GM12891 (cell line): ENCODE measurements around the gene CHI3L2.

Source experiments
- DNase-seq: peaks from one replicate; pipeline ENCODE4 v3.0.0; 2011; ENCODE audit warnings: low spot score; ENCODE audit not compliant: insufficient read length
- FAIRE-seq: peaks from 2 replicates; lab custom pipeline; 2011; peaks lifted over from hg19 to GRCh38; lab: Jason Lieb, UNC
- PAX5 ChIP-seq: IDR thresholded peaks from 2 replicates; pipeline ENCODE4 v1.6.1; 2011; ENCODE audit warnings: low read length, moderate library complexity, mild to moderate bottlenecking; ENCODE audit not compliant: insufficient read depth, severe bottlenecking
- POLR2A ChIP-seq: IDR thresholded peaks from 2 replicates; pipeline ENCODE4 v1.6.1; 2011; ENCODE audit warnings: low read depth, low read length, control low read depth
- POLR2AphosphoS5 ChIP-seq: IDR thresholded peaks from 2 replicates; pipeline ENCODE4 v1.6.1; 2011; ENCODE audit warnings: low read depth, low read length, control low read depth
- POU2F2 ChIP-seq: IDR thresholded peaks from 2 replicates; pipeline ENCODE4 v1.6.1; 2011; ENCODE audit warnings: low read depth, mild to moderate bottlenecking, control low read depth, low read length, moderate library complexity
- SPI1 ChIP-seq: IDR thresholded peaks from 2 replicates; pipeline ENCODE4 v1.6.1; 2011; ENCODE audit warnings: low read depth, low read length, control low read depth
- TAF1 ChIP-seq: IDR thresholded peaks from 2 replicates; pipeline ENCODE4 v1.6.1; 2011; ENCODE audit warnings: low read depth, low read length, control low read depth

Gene CHI3L2

GRCh38 chr1:111192658-111193519 is 34.6 kb upstream of the CHI3L2 start:
- TF ChIP-seq TAF1 (no peak), POLR2A (no peak), POLR2AphosphoS5 (no peak), POU2F2 (no peak), PAX5 (no peak), SPI1 (peak; percentile 88)
- FAIRE-seq = peak; percentile 80
- no peak for DNase-seq

GRCh38 chr1:111193712-111194480 is 33.6 kb upstream of the CHI3L2 start:
- FAIRE-seq (no peak), DNase-seq (no peak)
- no peak for TF ChIP-seq PAX5
- TF ChIP-seq POLR2A = no peak
- no peak for TF ChIP-seq POU2F2
- TF ChIP-seq TAF1 = no peak
- TF ChIP-seq SPI1 = no peak
- no peak for TF ChIP-seq POLR2AphosphoS5

DNA sequence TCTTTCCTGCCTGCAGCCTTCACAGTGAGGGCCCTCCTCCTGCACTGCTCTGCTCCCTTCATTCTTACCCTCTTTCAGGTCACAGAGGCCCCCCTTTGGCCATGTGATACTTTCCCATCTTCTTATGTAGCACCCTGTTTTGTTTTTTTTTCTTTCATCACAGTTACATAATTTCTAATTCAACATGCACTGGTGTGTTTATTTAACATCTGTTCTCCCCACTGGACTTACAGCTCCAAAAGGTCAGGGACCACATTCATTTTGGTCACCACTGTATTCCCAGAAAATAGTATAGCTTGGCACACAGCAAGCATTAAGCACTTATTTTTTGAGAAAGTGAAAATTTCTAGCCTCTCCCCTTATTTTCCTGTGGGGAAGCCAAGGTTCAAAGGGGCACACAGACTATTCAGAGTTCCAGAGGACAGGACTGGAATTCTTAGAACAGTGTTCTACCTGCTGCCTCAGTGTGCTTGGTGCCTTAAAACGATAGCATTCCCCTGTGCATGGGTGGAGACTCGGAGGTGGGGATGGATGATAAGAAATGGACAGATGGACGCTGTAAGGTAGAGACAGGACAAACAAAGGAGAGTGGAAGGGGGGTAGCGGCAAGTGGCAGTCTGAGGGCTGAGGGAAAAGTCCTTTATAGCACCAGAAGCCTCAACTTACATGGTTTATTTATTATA is 32.4 kb upstream of the CHI3L2 start:
- no peak for DNase-seq
- FAIRE-seq = no peak
- TF ChIP-seq PAX5 = no peak
- TF ChIP-seq POLR2AphosphoS5 = no peak
- no peak for TF ChIP-seq POLR2A
- TF ChIP-seq TAF1 = no peak

DNA sequence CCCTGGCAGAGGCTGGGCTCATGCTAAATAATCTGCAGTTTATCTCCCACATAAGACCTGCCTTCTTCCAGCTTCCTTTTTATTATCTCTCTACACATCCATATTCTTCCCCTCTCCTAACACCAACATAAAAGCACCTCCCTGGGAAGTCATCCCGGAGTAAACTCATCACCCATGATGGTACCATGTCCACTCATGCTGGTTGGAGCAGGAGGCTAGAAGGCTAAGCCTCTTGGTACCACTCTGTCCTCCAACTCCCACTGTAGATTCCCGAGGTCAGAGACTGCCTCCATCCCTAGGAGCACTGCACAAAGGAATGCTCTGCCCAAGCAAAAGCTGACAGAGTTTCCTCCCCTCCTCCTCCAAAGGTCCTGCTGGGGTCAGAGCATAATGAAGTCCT is 31.3 kb upstream of the CHI3L2 start:
- DNase-seq = no peak
- TF ChIP-seq POU2F2 = no peak
- TF ChIP-seq PAX5 = no peak
- TF ChIP-seq TAF1 = no peak
- TF ChIP-seq SPI1 = no peak
- FAIRE-seq = no peak

GRCh38 chr1:111197598-111198284 is 29.8 kb upstream of the CHI3L2 start:
- DNase-seq (no peak), FAIRE-seq (peak; percentile 60)
- TF ChIP-seq SPI1 (no peak), TAF1 (no peak), PAX5 (no peak), POLR2AphosphoS5 (no peak), POLR2A (no peak), POU2F2 (no peak)

GRCh38 chr1:111198836-111199235 is 28.7 kb upstream of the CHI3L2 start:
- TF ChIP-seq POU2F2 (no peak), PAX5 (no peak), TAF1 (no peak), POLR2AphosphoS5 (no peak), POLR2A (no peak), SPI1 (no peak)
- no peak for DNase-seq
- FAIRE-seq = no peak

DNA sequence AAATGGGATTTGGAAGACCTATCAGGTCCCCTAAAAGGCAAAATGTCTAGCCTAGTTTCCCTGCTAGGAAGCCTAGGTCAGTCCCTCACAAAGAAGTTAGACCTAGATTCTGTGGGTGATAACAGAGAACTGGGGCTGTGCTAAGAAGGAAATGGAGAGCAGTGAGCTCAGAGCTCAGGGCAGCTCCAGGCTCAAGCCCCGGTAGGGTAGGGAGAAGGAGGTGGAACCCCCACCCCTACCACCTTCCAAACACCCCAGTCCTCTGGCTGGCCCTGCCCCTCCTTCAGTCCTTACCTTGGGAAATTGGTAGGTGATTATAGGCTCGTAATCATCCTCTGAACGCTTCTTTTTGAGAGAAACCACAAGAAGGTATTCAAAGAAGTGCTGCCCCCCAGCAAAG is 28.2 kb upstream of the CHI3L2 start:
- no peak for FAIRE-seq
- no peak for DNase-seq
- no peak for TF ChIP-seq SPI1
- no peak for TF ChIP-seq POU2F2
- TF ChIP-seq POLR2AphosphoS5 = no peak
- TF ChIP-seq PAX5 = no peak
- TF ChIP-seq POLR2A = no peak
- TF ChIP-seq TAF1 = no peak

- no peak for TF ChIP-seq TAF1
- TF ChIP-seq POLR2AphosphoS5 = no peak
- no peak for TF ChIP-seq POU2F2
- TF ChIP-seq SPI1 = no peak
- no peak for TF ChIP-seq POLR2A
- no peak for TF ChIP-seq PAX5
- no peak for DNase-seq
- peak; percentile 9 for FAIRE-seq
Measured at GRCh38 chr1:111199881-111200801, 27.4 kb upstream of the CHI3L2 start, which contains the start of gene DENND2D. TSS of gene DENND2D (minus strand) at chr1:111200646. CDS start at chr1:111200459, 187 bp downstream.

DNA sequence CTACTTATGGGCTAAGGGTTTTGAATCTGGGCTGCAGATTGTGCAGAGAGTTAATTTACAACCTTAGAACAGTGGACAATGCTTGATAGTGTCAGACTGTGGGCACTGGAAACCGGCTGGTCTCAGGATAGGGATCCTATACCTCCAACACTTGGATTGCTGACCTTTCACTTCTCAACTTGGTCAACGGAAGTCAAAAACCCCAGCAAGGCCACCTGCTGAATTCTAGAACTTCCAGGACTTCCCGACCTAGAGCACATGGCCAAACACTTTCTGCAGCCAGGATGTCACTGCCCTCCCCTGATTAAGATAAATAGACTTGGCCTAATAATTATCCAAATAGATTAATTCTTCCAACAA is 26.7 kb upstream of the CHI3L2 start:
- FAIRE-seq (peak; percentile 63), DNase-seq (no peak)
- TF ChIP-seq TAF1 (peak; percentile 17; the same call in 1 of the 2 replicates), POLR2AphosphoS5 (no peak)
